K562 (cell line): ENCODE data around the gene STMND1. TPM values are rescaled to one million over a fixed set of nuclear protein-coding genes. Genes with fewer than 3 reads are reported as not detected.
A peak's percentile ranks its signal among the peaks of the same experiment; 100 is the strongest.

Source experiments
- CC2D1A ChIP-seq: fragments of 450-650 bp; IDR thresholded peaks from 2 replicates; pipeline ENCODE4 v1.6.1; 2017; ENCODE audit warnings: mild to moderate bottlenecking
- CEBPG ChIP-seq, 3 experiments: fragments of 200-800 bp in 1 of 3; sonication (Bioruptor generic) in 1 of 3; sonication (generic) in 1 of 3; formaldehyde crosslinking in 1 of 3; IDR thresholded peaks in 2 of 3; conservative IDR thresholded peaks in 1 of 3; 2 replicates each; pipeline versions ENCODE4 v1.6.1 to v1.8.0; 2016 to 2022; ENCODE audit warnings: missing compliant biosample characterization in 2 of 3, missing genetic modification characterization in 2 of 3, mild to moderate bottlenecking in 1 of 3, missing genetic modification reagents in 1 of 3
- HMGN3 ChIP-seq: IDR thresholded peaks from 2 replicates; pipeline ENCODE4 v1.6.1; 2011; ENCODE audit warnings: borderline replicate concordance, low read depth, mild to moderate bottlenecking, mixed read lengths, low read length; ENCODE audit not compliant: insufficient read length; ENCODE audit errors: extremely low read depth
- RAD21 ChIP-seq, 2 experiments: fragments of 250-450 bp in 1 of 2; fragments of 450-650 bp in 1 of 2; sonication (Bioruptor Pico) in 1 of 2; formaldehyde crosslinking in 1 of 2; IDR thresholded peaks in 1 of 2; conservative IDR thresholded peaks in 1 of 2; 2 replicates each; pipeline versions ENCODE4 v1.4.0 to v1.8.0; 2020 to 2022; ENCODE audit warnings: mild to moderate bottlenecking in 2 of 2, moderate library complexity in 1 of 2
- SMC3 ChIP-seq: conservative IDR thresholded peaks from 2 replicates; pipeline ENCODE4 v1.6.1; 2011; ENCODE audit warnings: low read depth, low read length, improper control_type of control experiment; ENCODE audit not compliant: insufficient read depth
- ZNF408 ChIP-seq: fragments of 250-450 bp; sonication (Bioruptor Pico); IDR thresholded peaks from 2 replicates; pipeline ENCODE4 v1.4.0; 2020; ENCODE audit warnings: low read depth, mild to moderate bottlenecking, moderate library complexity
- polyA plus RNA-seq, 8 experiments: library from polyadenylated mRNA; depleted of rRNA in 4 of 8; stranded (reverse) in 5 of 8; unstranded in 3 of 8; fragments of >200 nt; fragmentation: Nextera tagmentation in 2 of 8; fragmentation: Illumina TruSeq in 1 of 8; extraction: Ambion mirVana in 2 of 8; extraction: Trizol in 1 of 8; gene quantifications; 2 replicates each; pipeline versions ENCODE4 v1.2.1 to v1.2.3, GENCODE V29; 2011 to 2014; ENCODE audit warnings: inconsistent platforms in 1 of 8, missing spikeins in 1 of 8
- total RNA-seq, 7 experiments: library from RNA; depleted of rRNA in 6 of 7; stranded (reverse); fragments of >200 nt in 6 of 7; fragmentation: Illumina TruSeq in 2 of 7; extraction: Trizol in 2 of 7; gene quantifications; 2 replicates each; pipeline versions ENCODE4 v1.2.1 to v1.2.3, GENCODE V29; 2011 to 2021; ENCODE audit warnings: low replicate concordance in 1 of 7
- TF ChIP-seq, protein P1 (sequence below), 2 experiments: fragments of 450-650 bp; formaldehyde crosslinking in 1 of 2; IDR thresholded peaks; 2 replicates each; pipeline versions ENCODE4 v1.4.0 to v1.6.1; 2014 to 2020; ENCODE audit warnings: mild to moderate bottlenecking in 2 of 2, borderline replicate concordance in 1 of 2, low read depth in 1 of 2

The STMND1 gene
- total and polyA plus RNA-seq, 9 of the 15 experiments (the other 6 are each of a cell fraction or from before 2014, with no cell fraction given), result not detected

DNA sequence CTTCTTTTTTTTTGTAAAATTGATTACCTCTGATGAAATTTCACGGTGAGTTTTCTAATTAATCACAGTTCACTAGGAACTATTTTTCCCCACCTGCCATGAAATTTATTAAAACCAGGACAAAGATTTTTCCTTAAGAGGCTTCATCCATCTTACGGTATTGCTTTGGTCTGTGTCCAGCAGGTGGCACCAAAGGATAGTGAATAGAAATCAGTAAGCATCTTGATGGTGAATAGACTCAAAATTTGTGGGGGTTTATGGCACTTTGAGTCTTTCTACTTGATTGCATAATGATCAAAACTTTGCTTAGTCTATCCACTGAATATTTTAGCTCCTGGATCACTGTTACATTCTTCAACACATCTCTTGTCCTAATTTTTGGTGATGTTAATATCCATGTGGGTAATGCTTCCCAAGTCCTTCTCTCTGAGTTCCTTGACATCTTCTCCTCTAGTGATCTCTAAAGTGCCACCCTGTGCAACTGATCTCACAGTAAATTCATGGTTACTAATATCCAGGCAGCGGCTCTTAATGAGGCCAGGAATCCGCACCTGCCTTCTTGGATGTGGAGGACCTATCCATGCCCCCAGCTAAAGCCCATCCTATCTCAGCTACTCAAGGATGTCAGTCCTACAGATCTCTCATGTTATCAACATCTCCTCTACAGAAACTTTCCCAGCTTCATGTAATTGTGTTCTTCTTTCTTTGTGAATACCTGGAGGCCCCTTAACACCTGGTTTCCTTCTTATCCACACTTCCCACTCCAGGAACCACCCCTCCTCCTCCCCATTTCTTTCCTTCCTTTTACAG is 54.5 kb downstream of the STMND1 start (continued):
- TF ChIP-seq, protein P1, sequence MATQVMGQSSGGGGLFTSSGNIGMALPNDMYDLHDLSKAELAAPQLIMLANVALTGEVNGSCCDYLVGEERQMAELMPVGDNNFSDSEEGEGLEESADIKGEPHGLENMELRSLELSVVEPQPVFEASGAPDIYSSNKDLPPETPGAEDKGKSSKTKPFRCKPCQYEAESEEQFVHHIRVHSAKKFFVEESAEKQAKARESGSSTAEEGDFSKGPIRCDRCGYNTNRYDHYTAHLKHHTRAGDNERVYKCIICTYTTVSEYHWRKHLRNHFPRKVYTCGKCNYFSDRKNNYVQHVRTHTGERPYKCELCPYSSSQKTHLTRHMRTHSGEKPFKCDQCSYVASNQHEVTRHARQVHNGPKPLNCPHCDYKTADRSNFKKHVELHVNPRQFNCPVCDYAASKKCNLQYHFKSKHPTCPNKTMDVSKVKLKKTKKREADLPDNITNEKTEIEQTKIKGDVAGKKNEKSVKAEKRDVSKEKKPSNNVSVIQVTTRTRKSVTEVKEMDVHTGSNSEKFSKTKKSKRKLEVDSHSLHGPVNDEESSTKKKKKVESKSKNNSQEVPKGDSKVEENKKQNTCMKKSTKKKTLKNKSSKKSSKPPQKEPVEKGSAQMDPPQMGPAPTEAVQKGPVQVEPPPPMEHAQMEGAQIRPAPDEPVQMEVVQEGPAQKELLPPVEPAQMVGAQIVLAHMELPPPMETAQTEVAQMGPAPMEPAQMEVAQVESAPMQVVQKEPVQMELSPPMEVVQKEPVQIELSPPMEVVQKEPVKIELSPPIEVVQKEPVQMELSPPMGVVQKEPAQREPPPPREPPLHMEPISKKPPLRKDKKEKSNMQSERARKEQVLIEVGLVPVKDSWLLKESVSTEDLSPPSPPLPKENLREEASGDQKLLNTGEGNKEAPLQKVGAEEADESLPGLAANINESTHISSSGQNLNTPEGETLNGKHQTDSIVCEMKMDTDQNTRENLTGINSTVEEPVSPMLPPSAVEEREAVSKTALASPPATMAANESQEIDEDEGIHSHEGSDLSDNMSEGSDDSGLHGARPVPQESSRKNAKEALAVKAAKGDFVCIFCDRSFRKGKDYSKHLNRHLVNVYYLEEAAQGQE (IDR thresholded peaks at IDR 0.05; ENCODE audit: borderline replicate concordance), result peak; percentile 83
- TF ChIP-seq, protein P1 (CRISPR knock-in tag; IDR thresholded peaks at IDR 0.05; ENCODE audit: low read depth), result no peak
- TF ChIP-seq ZNF408, result no peak
- TF ChIP-seq CC2D1A, result peak; percentile 64; the same call in 1 of the 2 replicates
- no peak for TF ChIP-seq HMGN3
- peak; percentile 96 to 97 for TF ChIP-seq RAD21 (CRISPR knock-in tag; conservative IDR thresholded peaks at IDR 0.05 in 1 of 2, IDR thresholded peaks at IDR 0.05 in 1 of 2)
- no peak for TF ChIP-seq CEBPG (CRISPR knock-in tag; IDR thresholded peaks at IDR 0.05)
- TF ChIP-seq CEBPG (tag; conservative IDR thresholded peaks at IDR 0.05 in 1 of 2, IDR thresholded peaks at IDR 0.05 in 1 of 2), result peak; percentile 31 to 64; a peak in 3 of 4 replicates
- TF ChIP-seq SMC3, result peak; percentile 82
